Keratinocyte (primary cell): ENCODE measurements around the gene SH3PXD2A. TPM values are rescaled to one million over a fixed set of nuclear protein-coding genes. Genes with fewer than 3 reads are reported as not detected.

ENCODE experiments used
- DNase-seq: peaks from one replicate; pipeline ENCODE4 v3.0.0-alpha.2; 2011; ENCODE audit warnings: low read depth, missing footprints, low spot score
- FAIRE-seq: peaks from 2 replicates; lab custom pipeline; 2011; peaks lifted over from hg19 to GRCh38; lab: Jason Lieb, UNC
- H2AFZ ChIP-seq: 2 replicates; pipeline ENCODE4 v1.6.0; 2012; ENCODE audit warnings: low read length, control low read depth, inconsistent platforms; ENCODE audit not compliant: control insufficient read depth
- H3K27ac ChIP-seq: 2 replicates; pipeline ENCODE4 v1.5.1; 2011; ENCODE audit warnings: low read length; ENCODE audit not compliant: control insufficient read depth, insufficient read depth
- H3K27me3 ChIP-seq: 3 replicates; pipeline ENCODE4 v1.6.0; 2011; ENCODE audit warnings: low read length; ENCODE audit not compliant: control insufficient read depth, insufficient read depth; ENCODE audit errors: extremely low read depth
- H3K36me3 ChIP-seq, 2 experiments: 2 replicates in 1 of 2; 3 replicates in 1 of 2; pipeline ENCODE4 v1.5.1; 2011; ENCODE audit warnings: low read length in 2 of 2, mild to moderate bottlenecking in 1 of 2; ENCODE audit not compliant: control insufficient read depth in 2 of 2, insufficient read depth in 2 of 2; ENCODE audit errors: extremely low read depth in 1 of 2
- H3K4me1 ChIP-seq: 3 replicates; pipeline ENCODE4 v1.5.1; 2011; ENCODE audit warnings: low read length; ENCODE audit not compliant: control insufficient read depth, insufficient read depth; ENCODE audit errors: extremely low read depth
- H3K4me2 ChIP-seq: 3 replicates; pipeline ENCODE4 v1.6.0; 2011; ENCODE audit warnings: low read depth, low read length; ENCODE audit not compliant: control insufficient read depth, insufficient read depth; ENCODE audit errors: extremely low read depth
- H3K4me3 ChIP-seq, 3 experiments: fragments of 200-600 bp in 1 of 3; sonication (generic) in 1 of 3; 2 replicates in 2 of 3; 3 replicates in 1 of 3; pipeline ENCODE4 v1.5.1; 2011 to 2016; ENCODE audit warnings: low read length in 3 of 3, mild to moderate bottlenecking in 3 of 3, control low read depth in 2 of 3, inconsistent platforms in 1 of 3, low read depth in 1 of 3, mixed read lengths in 1 of 3, mixed run types in 1 of 3, moderate library complexity in 1 of 3; ENCODE audit not compliant: control insufficient read depth in 2 of 3, insufficient read depth in 2 of 3; ENCODE audit errors: extremely low read depth in 1 of 3
- H3K79me2 ChIP-seq: 2 replicates; pipeline ENCODE4 v1.6.0; 2012; ENCODE audit warnings: low read length; ENCODE audit not compliant: control insufficient read depth, insufficient read depth
- H3K9ac ChIP-seq: 3 replicates; pipeline ENCODE4 v1.6.0; 2011; ENCODE audit warnings: low read length; ENCODE audit not compliant: control insufficient read depth, insufficient read depth; ENCODE audit errors: extremely low read depth
- H3K9me1 ChIP-seq: 3 replicates; pipeline ENCODE4 v1.6.0; 2011; ENCODE audit warnings: low read length; ENCODE audit not compliant: control insufficient read depth, insufficient read depth; ENCODE audit errors: extremely low read depth
- H3K9me3 ChIP-seq: 2 replicates; pipeline ENCODE4 v1.5.1; 2012; ENCODE audit warnings: low read depth, low read length; ENCODE audit not compliant: control insufficient read depth
- H4K20me1 ChIP-seq: 3 replicates; pipeline ENCODE4 v1.6.0; 2011; ENCODE audit warnings: low read length; ENCODE audit not compliant: control insufficient read depth, insufficient read depth; ENCODE audit errors: extremely low read depth
- EZH2 ChIP-seq: IDR thresholded peaks from one replicate; pipeline ENCODE4 v1.6.1; 2012; ENCODE audit warnings: inconsistent platforms, mild to moderate bottlenecking, low read length, moderate library complexity
- dilution Hi-C: fragments of 300-500 bp; cut with MboI; formaldehyde crosslinking; loops from one replicate; pipeline ENCODE4 v1.7.0; 2020; ENCODE audit warnings: low sequenced_read_pairs; ENCODE audit not compliant: extremely low pct_ligation_motif_present
- polyA plus RNA-seq, 5 experiments: library from polyadenylated mRNA; depleted of rRNA in 3 of 5; stranded (reverse) in 3 of 5; stranded (forward) in 1 of 5; unstranded in 1 of 5; fragments of >200 nt; gene quantifications; 1 replicate in 1 of 5; 2 replicates in 3 of 5; 3 replicates in 1 of 5; pipeline versions ENCODE4 v1.2.1 to v1.2.3, GENCODE V29; 2011 to 2012; ENCODE audit warnings: missing spikeins in 2 of 5, low read depth in 1 of 5, low replicate concordance in 1 of 5
- TF ChIP-seq, protein P1 (sequence below), 3 experiments: IDR thresholded peaks in 1 of 3; conservative IDR thresholded peaks in 1 of 3; optimal IDR thresholded peaks in 1 of 3; 2 replicates in 2 of 3; 3 replicates in 1 of 3; pipeline versions ENCODE3 to v1.5.1; 2011; ENCODE audit warnings: low read length in 3 of 3, mild to moderate bottlenecking in 3 of 3, moderate library complexity in 2 of 3, control low read depth in 1 of 3, inconsistent platforms in 1 of 3; ENCODE audit not compliant: insufficient read depth in 2 of 3; ENCODE audit errors: extremely low read depth in 1 of 3

Gene SH3PXD2A
- polyA plus RNA-seq, 1 donor (not counting 4 experiments of a cell fraction or from before 2014, with no cell fraction given), result 33.9 TPM

DNA sequence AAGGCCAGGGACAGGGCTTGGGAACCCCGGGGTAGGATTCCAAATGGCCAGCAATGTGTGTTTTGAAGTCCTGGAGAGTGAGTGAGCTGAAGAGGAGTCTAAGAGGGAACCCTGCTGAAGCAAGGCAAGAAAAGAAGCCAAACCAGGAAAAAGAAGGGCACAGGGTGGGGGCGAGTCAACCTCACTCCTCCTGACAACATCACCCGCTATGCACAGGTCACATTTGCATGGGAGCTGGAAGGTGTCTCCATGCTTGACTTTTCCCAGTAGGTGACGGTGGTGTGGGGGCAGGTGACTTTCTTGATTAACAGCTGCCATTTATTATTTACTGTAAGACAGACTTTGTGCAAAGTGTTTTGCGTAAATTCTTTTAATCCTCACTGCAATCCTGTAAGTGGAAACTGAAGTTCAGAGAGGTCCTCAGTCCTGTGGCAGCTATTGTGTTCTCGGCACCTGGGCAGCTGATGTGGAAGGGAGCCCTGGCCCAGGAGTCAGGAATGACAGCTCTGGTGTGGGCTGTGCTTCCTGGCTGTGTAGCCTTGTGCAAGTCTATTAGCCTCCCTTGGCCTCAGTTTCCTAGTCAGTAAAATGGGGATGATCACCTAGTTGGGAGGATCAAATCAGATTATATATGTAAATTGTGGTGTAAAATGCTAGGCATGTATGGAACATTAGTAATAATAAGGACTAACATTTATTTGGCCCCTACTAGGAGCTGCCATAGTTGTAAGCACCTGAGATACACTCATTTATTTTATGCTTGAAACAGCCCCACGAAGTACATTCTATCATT lies 90.9 kb downstream of the SH3PXD2A start:
- TF ChIP-seq, protein P1, sequence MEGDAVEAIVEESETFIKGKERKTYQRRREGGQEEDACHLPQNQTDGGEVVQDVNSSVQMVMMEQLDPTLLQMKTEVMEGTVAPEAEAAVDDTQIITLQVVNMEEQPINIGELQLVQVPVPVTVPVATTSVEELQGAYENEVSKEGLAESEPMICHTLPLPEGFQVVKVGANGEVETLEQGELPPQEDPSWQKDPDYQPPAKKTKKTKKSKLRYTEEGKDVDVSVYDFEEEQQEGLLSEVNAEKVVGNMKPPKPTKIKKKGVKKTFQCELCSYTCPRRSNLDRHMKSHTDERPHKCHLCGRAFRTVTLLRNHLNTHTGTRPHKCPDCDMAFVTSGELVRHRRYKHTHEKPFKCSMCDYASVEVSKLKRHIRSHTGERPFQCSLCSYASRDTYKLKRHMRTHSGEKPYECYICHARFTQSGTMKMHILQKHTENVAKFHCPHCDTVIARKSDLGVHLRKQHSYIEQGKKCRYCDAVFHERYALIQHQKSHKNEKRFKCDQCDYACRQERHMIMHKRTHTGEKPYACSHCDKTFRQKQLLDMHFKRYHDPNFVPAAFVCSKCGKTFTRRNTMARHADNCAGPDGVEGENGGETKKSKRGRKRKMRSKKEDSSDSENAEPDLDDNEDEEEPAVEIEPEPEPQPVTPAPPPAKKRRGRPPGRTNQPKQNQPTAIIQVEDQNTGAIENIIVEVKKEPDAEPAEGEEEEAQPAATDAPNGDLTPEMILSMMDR (optimal IDR thresholded peaks at IDR 0.05 in 1 of 3, IDR thresholded peaks at IDR 0.05 in 1 of 3, conservative IDR thresholded peaks at IDR 0.05 in 1 of 3; ENCODE audit: extremely low read depth in 1 of 3, insufficient read depth in 2 of 3, low read length in 3 of 3), result no peak
- no peak for TF ChIP-seq EZH2
- H3K9me1 ChIP-seq, result peaks cover 11% of the 10 kb centered on the region
- H3K27ac ChIP-seq, result peak overlapping the region; percentile 30
- H3K79me2 ChIP-seq, result peaks cover 70% of the 10 kb centered on the region
- DNase-seq, result no peak
- no peak overlapping the region for H3K9ac ChIP-seq
- H3K4me2 ChIP-seq, result no peak overlapping the region
- no peaks in the 10 kb centered on the region for H4K20me1 ChIP-seq
- dilution Hi-C loops, result no loop called here
- no peak overlapping the region for H3K4me3 ChIP-seq
- no peak for FAIRE-seq
- H2AFZ ChIP-seq, result no peak overlapping the region
- no peaks in the 10 kb centered on the region for H3K27me3 ChIP-seq
- H3K4me1 ChIP-seq, result peaks cover 84% of the 10 kb centered on the region
- peaks cover 26 to 64% of the 10 kb centered on the region in 2 experiments for H3K36me3 ChIP-seq
- no peaks in the 10 kb centered on the region for H3K9me3 ChIP-seq

DNA sequence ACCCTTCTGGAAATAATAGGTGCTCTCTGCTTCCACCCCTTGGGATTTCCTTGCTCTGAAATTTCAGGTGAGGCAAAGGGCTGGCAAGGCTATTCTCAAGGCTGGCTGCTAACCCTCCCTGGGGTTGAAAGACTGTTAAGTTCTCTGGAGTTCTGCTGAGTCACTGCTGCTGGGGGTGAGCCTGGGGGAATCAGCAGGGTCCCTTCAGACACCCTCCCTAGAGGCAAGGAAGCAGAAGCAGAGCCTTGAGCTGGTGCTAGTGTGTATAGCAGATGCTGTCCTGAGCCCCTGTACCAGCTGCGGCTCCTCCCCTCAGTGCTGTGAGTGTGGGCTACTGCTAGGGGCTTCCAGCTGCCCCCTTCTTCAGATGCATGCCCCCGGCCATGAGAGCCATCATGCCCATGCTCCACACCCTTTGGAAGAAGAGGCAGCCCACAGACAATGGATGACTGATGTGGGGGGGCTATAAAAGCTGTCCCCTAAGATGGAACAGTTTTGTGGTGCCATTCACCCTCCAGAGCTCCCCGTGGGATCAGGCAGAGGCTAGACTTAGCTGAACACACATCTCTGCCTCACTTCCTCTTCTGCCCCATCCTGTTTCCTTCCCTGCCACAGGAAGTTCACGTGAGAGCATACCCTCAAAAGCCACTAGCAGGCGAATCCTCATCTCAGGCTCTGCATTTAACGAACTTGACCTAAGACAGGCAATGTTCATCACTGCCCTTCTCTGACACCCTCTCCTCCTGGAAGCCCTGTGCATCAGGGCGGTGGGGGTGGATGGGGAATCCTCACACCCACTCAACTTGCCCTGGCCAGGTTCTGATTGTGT lies 91.8 kb downstream of the SH3PXD2A start:
- H3K4me2 ChIP-seq, result no peak overlapping the region
- H3K9me1 ChIP-seq, result peaks cover 9% of the 10 kb centered on the region
- peaks cover 23 to 66% of the 10 kb centered on the region in 2 experiments for H3K36me3 ChIP-seq
- H3K9me3 ChIP-seq, result no peaks in the 10 kb centered on the region
- H2AFZ ChIP-seq, result no peak overlapping the region
- dilution Hi-C loops, result no loop called here
- no peak for DNase-seq
- no peaks in the 10 kb centered on the region for H4K20me1 ChIP-seq
- H3K9ac ChIP-seq, result no peak overlapping the region
- TF ChIP-seq, protein P1 (optimal IDR thresholded peaks at IDR 0.05 in 1 of 3, IDR thresholded peaks at IDR 0.05 in 1 of 3, conservative IDR thresholded peaks at IDR 0.05 in 1 of 3; ENCODE audit: extremely low read depth in 1 of 3, insufficient read depth in 2 of 3, low read length in 3 of 3), result no peak
- TF ChIP-seq EZH2, result no peak
- H3K79me2 ChIP-seq, result peaks cover 61% of the 10 kb centered on the region
- H3K4me3 ChIP-seq, result no peak overlapping the region
- peak; percentile 65 for FAIRE-seq
- H3K4me1 ChIP-seq, result peaks cover 93% of the 10 kb centered on the region
- H3K27me3 ChIP-seq, result no peaks in the 10 kb centered on the region
- H3K27ac ChIP-seq, result peak overlapping the region; percentile 30
